ENCODE data around the gene MYL10. TPM values are rescaled to one million over a fixed set of nuclear protein-coding genes. Genes with fewer than 3 reads are reported as not detected.

Gene MYL10
- total and polyA plus RNA-seq, 4 experiments from 2014 or later = not detected

GRCh38 chr7:101636822-101637623 is 7.9 kb upstream of the MYL10 start:
- no peak overlapping the region for H3K4me3 ChIP-seq (ENCODE audit: low read length in 2 of 2)
- no peak for DNase-seq

GRCh38 chr7:101635484-101635883 is 6.4 kb upstream of the MYL10 start:
- Histone ChIP-seq H3K4me3 (ENCODE audit: low read length in 2 of 2) (no peak overlapping the region), H3K4me1 (ENCODE audit: insufficient read depth, low read length) (no peaks in the 10 kb centered on the region), H3K27me3 (ENCODE audit: insufficient read depth, low read length) (no peaks in the 10 kb centered on the region), H3K36me3 (ENCODE audit: insufficient read depth, low read length) (no peaks in the 10 kb centered on the region), H3K9me3 (ENCODE audit: control insufficient read depth in 1 of 2, low read length in 2 of 2) (no peaks in the 10 kb centered on the region), H3K27ac (ENCODE audit: low read depth, low read length) (no peak overlapping the region)
- Mint-ChIP-seq H3K9me3 (peaks cover 0 to 12% (median 6%) of the 10 kb centered on the region in 8 donors), H3K4me3 (no peak overlapping the region), H3K27me3 (peaks cover 0 to 2% of the 10 kb centered on the region in 2 donors), H3K27ac (no peak overlapping the region), H3K4me1 (no peaks in the 10 kb centered on the region), H3K36me3 (no peaks in the 10 kb centered on the region)
- intact Hi-C loops (cut with micrococcal nuclease) = no loop called here
- no peak for DNase-seq
- POLR2A ChIA-PET (ENCODE audit: partially characterized antibody) = no interaction called here
- CTCF ChIA-PET (ENCODE audit: partially characterized antibody) = no interaction called here

More at GRCh38 chr7:101636822-101637623, 7.9 kb upstream of the MYL10 start:
- Mint-ChIP-seq H3K4me3 (no peak overlapping the region), H3K27ac (no peak overlapping the region), H3K36me3 (no peaks in the 10 kb centered on the region), H3K27me3 (peaks cover 0 to 2% of the 10 kb centered on the region in 2 donors), H3K9me3 (peaks cover 0 to 12% (median 6%) of the 10 kb centered on the region in 8 donors), H3K4me1 (no peaks in the 10 kb centered on the region)
- Histone ChIP-seq H3K9me3 (ENCODE audit: control insufficient read depth in 1 of 2, low read length in 2 of 2) (no peaks in the 10 kb centered on the region), H3K4me1 (ENCODE audit: insufficient read depth, low read length) (no peaks in the 10 kb centered on the region), H3K27ac (ENCODE audit: low read depth, low read length) (no peak overlapping the region), H3K27me3 (ENCODE audit: insufficient read depth, low read length) (no peaks in the 10 kb centered on the region), H3K36me3 (ENCODE audit: insufficient read depth, low read length) (no peaks in the 10 kb centered on the region)
- ChIA-PET CTCF (ENCODE audit: partially characterized antibody) (no interaction called here), POLR2A (ENCODE audit: partially characterized antibody) (no interaction called here)
- intact Hi-C loops (cut with micrococcal nuclease) = no loop called here

- Mint-ChIP-seq H3K4me3 (no peak overlapping the region), H3K36me3 (no peaks in the 10 kb centered on the region), H3K27ac (no peak overlapping the region), H3K9me3 (peaks cover 0 to 12% (median 6%) of the 10 kb centered on the region in 8 donors), H3K27me3 (peaks cover 0 to 2% of the 10 kb centered on the region in 2 donors), H3K4me1 (no peaks in the 10 kb centered on the region)
- POLR2A ChIA-PET (ENCODE audit: partially characterized antibody) = no interaction called here
- no peak for DNase-seq
- Histone ChIP-seq H3K36me3 (ENCODE audit: insufficient read depth, low read length) (no peaks in the 10 kb centered on the region), H3K9me3 (ENCODE audit: control insufficient read depth in 1 of 2, low read length in 2 of 2) (no peaks in the 10 kb centered on the region), H3K4me1 (ENCODE audit: insufficient read depth, low read length) (no peaks in the 10 kb centered on the region), H3K27ac (ENCODE audit: low read depth, low read length) (no peak overlapping the region), H3K4me3 (ENCODE audit: low read length in 2 of 2) (no peak overlapping the region), H3K27me3 (ENCODE audit: insufficient read depth, low read length) (no peaks in the 10 kb centered on the region)
- intact Hi-C loops (cut with micrococcal nuclease) = no loop called here
- CTCF ChIA-PET (ENCODE audit: partially characterized antibody) = no interaction called here
Observed at GRCh38 chr7:101634196-101634717, 5.2 kb upstream of the MYL10 start.

- Mint-ChIP-seq H3K27ac (no peak overlapping the region), H3K4me3 (no peak overlapping the region), H3K9me3 (peaks cover 0 to 12% (median 6%) of the 10 kb centered on the region in 8 donors), H3K4me1 (no peaks in the 10 kb centered on the region), H3K36me3 (no peaks in the 10 kb centered on the region), H3K27me3 (peaks cover 0 to 5% of the 10 kb centered on the region in 2 donors)
- Histone ChIP-seq H3K27ac (ENCODE audit: low read depth, low read length) (no peak overlapping the region), H3K36me3 (ENCODE audit: insufficient read depth, low read length) (no peaks in the 10 kb centered on the region), H3K4me3 (ENCODE audit: low read length in 2 of 2) (no peak overlapping the region), H3K27me3 (ENCODE audit: insufficient read depth, low read length) (no peaks in the 10 kb centered on the region), H3K9me3 (ENCODE audit: control insufficient read depth in 1 of 2, low read length in 2 of 2) (no peaks in the 10 kb centered on the region), H3K4me1 (ENCODE audit: insufficient read depth, low read length) (no peaks in the 10 kb centered on the region)
- ChIA-PET CTCF (ENCODE audit: partially characterized antibody) (no interaction called here), POLR2A (ENCODE audit: partially characterized antibody) (no interaction called here)
- intact Hi-C loops (cut with micrococcal nuclease) = no loop called here
- DNase-seq = no peak
Observed at GRCh38 chr7:101633511-101633910, 4.4 kb upstream of the MYL10 start.

- H3K4me3 ChIP-seq (ENCODE audit: low read length in 2 of 2) = no peak overlapping the region
- H3K4me3 Mint-ChIP-seq = no peak overlapping the region
- no peaks in the 10 kb centered on the region for H3K36me3 Mint-ChIP-seq
- H3K27me3 ChIP-seq (ENCODE audit: insufficient read depth, low read length) = no peaks in the 10 kb centered on the region
- H3K27ac Mint-ChIP-seq = no peak overlapping the region
- no peaks in the 10 kb centered on the region for H3K4me1 Mint-ChIP-seq
- no peak overlapping the region for H3K27ac ChIP-seq (ENCODE audit: low read depth, low read length)
- intact Hi-C loops (cut with micrococcal nuclease) = no loop called here
- POLR2A ChIA-PET (ENCODE audit: partially characterized antibody) = no interaction called here
- peaks cover 0 to 5% of the 10 kb centered on the region in 2 donors for H3K27me3 Mint-ChIP-seq
- peaks cover 0 to 12% (median 6%) of the 10 kb centered on the region in 8 donors for H3K9me3 Mint-ChIP-seq
- no peaks in the 10 kb centered on the region for H3K36me3 ChIP-seq (ENCODE audit: insufficient read depth, low read length)
- DNase-seq = no peak
- no peaks in the 10 kb centered on the region for H3K9me3 ChIP-seq (ENCODE audit: control insufficient read depth in 1 of 2, low read length in 2 of 2)
- H3K4me1 ChIP-seq (ENCODE audit: insufficient read depth, low read length) = no peaks in the 10 kb centered on the region
- CTCF ChIA-PET (ENCODE audit: partially characterized antibody) = interaction anchor here (0.6 kb wide), 1 partner anchor 328 kb away, joined by 3 read pairs; no protein-coding TSS in a partner anchor
Observed at GRCh38 chr7:101632641-101633040, 3.5 kb upstream of the MYL10 start.

- Mint-ChIP-seq H3K4me3 (no peak overlapping the region), H3K27me3 (peaks cover 2 to 6% of the 10 kb centered on the region in 2 donors), H3K36me3 (no peaks in the 10 kb centered on the region), H3K27ac (no peak overlapping the region), H3K9me3 (peaks cover 0 to 12% (median 6%) of the 10 kb centered on the region in 8 donors), H3K4me1 (no peaks in the 10 kb centered on the region)
- no peaks in the 10 kb centered on the region for H3K36me3 ChIP-seq (ENCODE audit: insufficient read depth, low read length)
- no peak for DNase-seq
- H3K27ac ChIP-seq (ENCODE audit: low read depth, low read length) = no peak overlapping the region
- no peaks in the 10 kb centered on the region for H3K4me1 ChIP-seq (ENCODE audit: insufficient read depth, low read length)
- ChIA-PET CTCF (ENCODE audit: partially characterized antibody) (no interaction called here), POLR2A (ENCODE audit: partially characterized antibody) (no interaction called here)
- H3K4me3 ChIP-seq (ENCODE audit: low read length in 2 of 2) = no peak overlapping the region
- H3K9me3 ChIP-seq (ENCODE audit: control insufficient read depth in 1 of 2, low read length in 2 of 2) = no peaks in the 10 kb centered on the region
- intact Hi-C loops (cut with micrococcal nuclease) = no loop called here
- no peaks in the 10 kb centered on the region for H3K27me3 ChIP-seq (ENCODE audit: insufficient read depth, low read length)
Observed at GRCh38 chr7:101631224-101631714, 2.2 kb upstream of the MYL10 start.

GRCh38 chr7:101630591-101630990 is 1.5 kb upstream of the MYL10 start:
- DNase-seq = no peak
- H3K27me3 Mint-ChIP-seq = peaks cover 6 to 12% of the 10 kb centered on the region in 2 donors
- H3K27ac Mint-ChIP-seq = no peak overlapping the region
- Histone ChIP-seq H3K4me3 (ENCODE audit: low read length in 2 of 2) (no peak overlapping the region), H3K4me1 (ENCODE audit: insufficient read depth, low read length) (no peaks in the 10 kb centered on the region), H3K36me3 (ENCODE audit: insufficient read depth, low read length) (no peaks in the 10 kb centered on the region), H3K9me3 (ENCODE audit: control insufficient read depth in 1 of 2, low read length in 2 of 2) (no peaks in the 10 kb centered on the region), H3K27me3 (ENCODE audit: insufficient read depth, low read length) (no peaks in the 10 kb centered on the region), H3K27ac (ENCODE audit: low read depth, low read length) (no peak overlapping the region)
- ChIA-PET CTCF (ENCODE audit: partially characterized antibody) (no interaction called here), POLR2A (ENCODE audit: partially characterized antibody) (no interaction called here)
- intact Hi-C loops (cut with micrococcal nuclease) = no loop called here
- H3K4me1 Mint-ChIP-seq = no peaks in the 10 kb centered on the region
- H3K4me3 Mint-ChIP-seq = no peak overlapping the region
- peaks cover 0 to 12% (median 5%) of the 10 kb centered on the region in 8 donors for H3K9me3 Mint-ChIP-seq
- no peaks in the 10 kb centered on the region for H3K36me3 Mint-ChIP-seq
